PC-3 (cell line): ENCODE data around the gene SLC22A1.

Source experiments
- EZH2 ChIP-seq: fragments of 300-600 bp; sonication (generic); IDR thresholded peaks from one replicate; pipeline ENCODE4 v1.6.1; 2017; ENCODE audit warnings: antibody characterized with exemption, mild to moderate bottlenecking, low read length; ENCODE audit not compliant: unreplicated experiment
- EZH2phosphoT487 ChIP-seq: fragments of 300-600 bp; sonication (generic); IDR thresholded peaks from 2 replicates; pipeline ENCODE4 v1.6.1; 2018; ENCODE audit warnings: mild to moderate bottlenecking, antibody characterized with exemption, low read length, borderline replicate concordance
- TF ChIP-seq, protein P1 (sequence below): fragments of 300-600 bp; sonication (generic); conservative IDR thresholded peaks from 2 replicates; pipeline ENCODE4 v1.5.1; 2017; ENCODE audit warnings: antibody characterized with exemption, low read depth, mild to moderate bottlenecking, low read length

DNA sequence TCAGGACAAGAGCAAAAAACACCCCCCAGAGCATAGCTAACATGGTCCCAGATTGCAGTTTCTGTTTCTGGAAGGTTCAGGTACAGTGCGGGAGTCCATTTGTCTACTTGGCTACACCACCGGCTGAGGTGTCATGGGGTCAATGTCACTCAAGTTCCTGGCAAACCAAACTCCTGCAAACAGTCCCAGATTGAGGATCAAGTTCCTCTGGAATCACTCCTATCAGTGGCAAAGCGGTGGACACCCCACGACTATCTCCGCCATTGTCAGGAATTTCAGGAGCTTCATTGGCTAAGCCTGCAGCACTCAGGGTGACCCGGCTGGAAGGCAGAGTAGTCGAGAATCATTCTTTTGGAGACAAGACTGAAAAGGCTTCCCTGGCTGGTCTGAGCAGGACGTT is 41.8 kb downstream of the SLC22A1 start:
- TF ChIP-seq, protein P1, sequence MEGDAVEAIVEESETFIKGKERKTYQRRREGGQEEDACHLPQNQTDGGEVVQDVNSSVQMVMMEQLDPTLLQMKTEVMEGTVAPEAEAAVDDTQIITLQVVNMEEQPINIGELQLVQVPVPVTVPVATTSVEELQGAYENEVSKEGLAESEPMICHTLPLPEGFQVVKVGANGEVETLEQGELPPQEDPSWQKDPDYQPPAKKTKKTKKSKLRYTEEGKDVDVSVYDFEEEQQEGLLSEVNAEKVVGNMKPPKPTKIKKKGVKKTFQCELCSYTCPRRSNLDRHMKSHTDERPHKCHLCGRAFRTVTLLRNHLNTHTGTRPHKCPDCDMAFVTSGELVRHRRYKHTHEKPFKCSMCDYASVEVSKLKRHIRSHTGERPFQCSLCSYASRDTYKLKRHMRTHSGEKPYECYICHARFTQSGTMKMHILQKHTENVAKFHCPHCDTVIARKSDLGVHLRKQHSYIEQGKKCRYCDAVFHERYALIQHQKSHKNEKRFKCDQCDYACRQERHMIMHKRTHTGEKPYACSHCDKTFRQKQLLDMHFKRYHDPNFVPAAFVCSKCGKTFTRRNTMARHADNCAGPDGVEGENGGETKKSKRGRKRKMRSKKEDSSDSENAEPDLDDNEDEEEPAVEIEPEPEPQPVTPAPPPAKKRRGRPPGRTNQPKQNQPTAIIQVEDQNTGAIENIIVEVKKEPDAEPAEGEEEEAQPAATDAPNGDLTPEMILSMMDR, result no peak
- TF ChIP-seq EZH2, result no peak
- no peak for TF ChIP-seq EZH2phosphoT487
